ENCODE data around the gene C16orf96.

- TF ChIP-seq USF1 (IDR thresholded peaks at IDR 0.05) = no peak
- TF ChIP-seq RAD21 (IDR thresholded peaks at IDR 0.05; ENCODE audit: low read depth) = no peak
- TF ChIP-seq TAF1 (IDR thresholded peaks at IDR 0.05; ENCODE audit: low read depth) = no peak
- TF ChIP-seq EP300 (IDR thresholded peaks at IDR 0.05; ENCODE audit: borderline replicate concordance) = no peak
- TF ChIP-seq YY1 (IDR thresholded peaks at IDR 0.05; ENCODE audit: low read depth) = no peak
- TF ChIP-seq CEBPB (IDR thresholded peaks at IDR 0.05) = no peak
- no peak for TF ChIP-seq MAX (IDR thresholded peaks at IDR 0.05)
- no peak for TF ChIP-seq CREB1 (IDR thresholded peaks at IDR 0.05; ENCODE audit: low read depth)
- TF ChIP-seq FOXM1 (IDR thresholded peaks at IDR 0.05; ENCODE audit: borderline replicate concordance, low read depth) = no peak
- no peak for TF ChIP-seq REST (IDR thresholded peaks at IDR 0.05; ENCODE audit: low read depth)
- no peak for TF ChIP-seq NFIC (IDR thresholded peaks at IDR 0.05)
- TF ChIP-seq ZBTB7A (IDR thresholded peaks at IDR 0.05; ENCODE audit: low read depth) = no peak
Observed at GRCh38 chr16:4591191-4591590, 35.1 kb downstream of the C16orf96 start.
